ENCODE measurements around the gene LOC128125822.

LOC128125822 gene

DNA sequence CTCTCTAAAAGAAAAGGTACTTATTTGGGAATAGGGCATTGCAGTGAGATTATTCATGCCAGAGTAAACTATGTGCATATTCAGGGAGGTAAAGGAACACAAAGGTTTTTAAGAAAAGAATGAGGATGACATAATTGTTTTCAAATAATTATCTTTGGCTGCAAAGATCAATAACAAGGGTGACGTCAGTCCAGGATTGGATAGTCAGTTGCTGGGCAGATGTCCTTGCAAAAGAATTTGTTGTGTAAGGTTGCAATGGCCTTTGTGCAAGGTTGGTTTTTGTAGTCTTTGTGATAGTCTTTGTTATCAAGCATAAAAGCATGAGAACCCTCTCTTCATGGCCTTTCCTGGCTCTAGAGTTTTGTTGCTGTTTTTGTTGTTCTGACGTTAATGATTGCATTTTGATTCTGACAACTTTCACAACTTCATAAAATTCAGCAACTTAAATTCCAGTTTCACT, 17.7 kb downstream of the LOC128125822 start:
- Histone ChIP-seq H3K9me3 (ENCODE audit: control insufficient read depth, insufficient read depth, low read depth, low read length) (no peaks in the 10 kb centered on the region), H3K27ac (ENCODE audit: low read length) (no peak overlapping the region), H3K4me1 (ENCODE audit: control insufficient read depth, insufficient read depth, low read length) (no peaks in the 10 kb centered on the region), H3K36me3 (ENCODE audit: control insufficient read depth, insufficient read depth, low read length) (no peaks in the 10 kb centered on the region), H3K27me3 (ENCODE audit: control insufficient read depth, insufficient read depth, low read length) (no peaks in the 10 kb centered on the region), H3K4me3 (ENCODE audit: low read depth in 2 of 2, low read length in 2 of 2) (no peak overlapping the region)
- CTCF ChIA-PET, result no interaction called here
- intact Hi-C loops (cut with micrococcal nuclease; ENCODE audit: unreplicated experiment), result no loop called here
- no peak for ATAC-seq
- TF ChIP-seq SIN3A (IDR thresholded peaks at IDR 0.05; ENCODE audit: borderline replicate concordance, insufficient read depth, low read depth, low read length) (no peak), POLR2AphosphoS5 (IDR thresholded peaks at IDR 0.05; ENCODE audit: low read depth, low read length) (no peak), TCF7L2 (IDR thresholded peaks at IDR 0.05; ENCODE audit: low read depth, low read length) (no peak)
- TF ChIP-seq, protein P1, sequence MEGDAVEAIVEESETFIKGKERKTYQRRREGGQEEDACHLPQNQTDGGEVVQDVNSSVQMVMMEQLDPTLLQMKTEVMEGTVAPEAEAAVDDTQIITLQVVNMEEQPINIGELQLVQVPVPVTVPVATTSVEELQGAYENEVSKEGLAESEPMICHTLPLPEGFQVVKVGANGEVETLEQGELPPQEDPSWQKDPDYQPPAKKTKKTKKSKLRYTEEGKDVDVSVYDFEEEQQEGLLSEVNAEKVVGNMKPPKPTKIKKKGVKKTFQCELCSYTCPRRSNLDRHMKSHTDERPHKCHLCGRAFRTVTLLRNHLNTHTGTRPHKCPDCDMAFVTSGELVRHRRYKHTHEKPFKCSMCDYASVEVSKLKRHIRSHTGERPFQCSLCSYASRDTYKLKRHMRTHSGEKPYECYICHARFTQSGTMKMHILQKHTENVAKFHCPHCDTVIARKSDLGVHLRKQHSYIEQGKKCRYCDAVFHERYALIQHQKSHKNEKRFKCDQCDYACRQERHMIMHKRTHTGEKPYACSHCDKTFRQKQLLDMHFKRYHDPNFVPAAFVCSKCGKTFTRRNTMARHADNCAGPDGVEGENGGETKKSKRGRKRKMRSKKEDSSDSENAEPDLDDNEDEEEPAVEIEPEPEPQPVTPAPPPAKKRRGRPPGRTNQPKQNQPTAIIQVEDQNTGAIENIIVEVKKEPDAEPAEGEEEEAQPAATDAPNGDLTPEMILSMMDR (IDR thresholded peaks at IDR 0.05), result no peak
- TF ChIP-seq, protein P2, sequence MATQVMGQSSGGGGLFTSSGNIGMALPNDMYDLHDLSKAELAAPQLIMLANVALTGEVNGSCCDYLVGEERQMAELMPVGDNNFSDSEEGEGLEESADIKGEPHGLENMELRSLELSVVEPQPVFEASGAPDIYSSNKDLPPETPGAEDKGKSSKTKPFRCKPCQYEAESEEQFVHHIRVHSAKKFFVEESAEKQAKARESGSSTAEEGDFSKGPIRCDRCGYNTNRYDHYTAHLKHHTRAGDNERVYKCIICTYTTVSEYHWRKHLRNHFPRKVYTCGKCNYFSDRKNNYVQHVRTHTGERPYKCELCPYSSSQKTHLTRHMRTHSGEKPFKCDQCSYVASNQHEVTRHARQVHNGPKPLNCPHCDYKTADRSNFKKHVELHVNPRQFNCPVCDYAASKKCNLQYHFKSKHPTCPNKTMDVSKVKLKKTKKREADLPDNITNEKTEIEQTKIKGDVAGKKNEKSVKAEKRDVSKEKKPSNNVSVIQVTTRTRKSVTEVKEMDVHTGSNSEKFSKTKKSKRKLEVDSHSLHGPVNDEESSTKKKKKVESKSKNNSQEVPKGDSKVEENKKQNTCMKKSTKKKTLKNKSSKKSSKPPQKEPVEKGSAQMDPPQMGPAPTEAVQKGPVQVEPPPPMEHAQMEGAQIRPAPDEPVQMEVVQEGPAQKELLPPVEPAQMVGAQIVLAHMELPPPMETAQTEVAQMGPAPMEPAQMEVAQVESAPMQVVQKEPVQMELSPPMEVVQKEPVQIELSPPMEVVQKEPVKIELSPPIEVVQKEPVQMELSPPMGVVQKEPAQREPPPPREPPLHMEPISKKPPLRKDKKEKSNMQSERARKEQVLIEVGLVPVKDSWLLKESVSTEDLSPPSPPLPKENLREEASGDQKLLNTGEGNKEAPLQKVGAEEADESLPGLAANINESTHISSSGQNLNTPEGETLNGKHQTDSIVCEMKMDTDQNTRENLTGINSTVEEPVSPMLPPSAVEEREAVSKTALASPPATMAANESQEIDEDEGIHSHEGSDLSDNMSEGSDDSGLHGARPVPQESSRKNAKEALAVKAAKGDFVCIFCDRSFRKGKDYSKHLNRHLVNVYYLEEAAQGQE (IDR thresholded peaks at IDR 0.05; ENCODE audit: insufficient read depth in 1 of 2, low read depth in 2 of 2, low read length in 1 of 2), result no peak
- in situ Hi-C loops (cut with HindIII; ENCODE audit: low pct_unique_long_range_greater_than_20kb, low sequenced_read_pairs), result no loop called here
- no TSS peak for BruUV-seq (replicated peaks)
- POLR2A ChIA-PET, result no interaction called here
- DNase-seq (ENCODE audit: low read depth, low spot score), result no peak

DNA sequence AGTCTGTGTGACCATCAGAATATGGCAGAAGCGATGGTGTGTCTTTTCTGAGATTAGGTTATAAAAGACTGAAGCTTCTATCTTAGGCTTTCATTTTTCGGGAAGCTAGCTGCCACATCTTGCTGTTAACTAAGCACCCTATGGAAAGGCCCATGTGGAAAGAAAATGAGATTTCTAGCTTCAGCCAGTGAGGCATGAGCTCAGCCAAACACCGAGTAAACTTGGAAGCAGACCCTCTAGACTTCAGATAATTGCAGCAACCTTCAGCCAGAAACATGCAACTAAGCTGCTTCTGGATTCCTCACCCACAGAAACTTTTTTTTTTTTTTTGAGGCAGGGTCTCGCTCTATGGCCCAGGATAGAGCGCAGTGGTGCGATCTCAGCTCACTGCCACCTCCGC, 20.6 kb downstream of the LOC128125822 start:
- POLR2A ChIA-PET, result no interaction called here
- TF ChIP-seq, protein P2 (IDR thresholded peaks at IDR 0.05; ENCODE audit: insufficient read depth in 1 of 2, low read depth in 2 of 2, low read length in 1 of 2), result no peak
- H3K27ac ChIP-seq (ENCODE audit: low read length), result no peak overlapping the region
- H3K4me1 ChIP-seq (ENCODE audit: control insufficient read depth, insufficient read depth, low read length), result peaks cover 4% of the 10 kb centered on the region; the same call in 1 of the 2 replicates
- in situ Hi-C loops (cut with HindIII; ENCODE audit: low pct_unique_long_range_greater_than_20kb, low sequenced_read_pairs), result no loop called here
- CTCF ChIA-PET, result interaction anchor here (0.6 kb wide), 1 partner anchor 210 kb away, joined by 3 read pairs; no protein-coding TSS in a partner anchor
- ATAC-seq, result no peak
- BruUV-seq (replicated peaks), result no TSS peak
- H3K9me3 ChIP-seq (ENCODE audit: control insufficient read depth, insufficient read depth, low read depth, low read length), result no peaks in the 10 kb centered on the region
- no peaks in the 10 kb centered on the region for H3K27me3 ChIP-seq (ENCODE audit: control insufficient read depth, insufficient read depth, low read length)
- no peak for DNase-seq (ENCODE audit: low read depth, low spot score)
- intact Hi-C loops (cut with micrococcal nuclease; ENCODE audit: unreplicated experiment), result no loop called here
- H3K4me3 ChIP-seq (ENCODE audit: low read depth in 2 of 2, low read length in 2 of 2), result no peak overlapping the region
- H3K36me3 ChIP-seq (ENCODE audit: control insufficient read depth, insufficient read depth, low read length), result no peaks in the 10 kb centered on the region
